Endodermal cell (in vitro differentiated cells): ENCODE measurements around the gene OXCT1. TPM values are rescaled to one million over a fixed set of nuclear protein-coding genes. Genes with fewer than 3 reads are reported as not detected.

ENCODE experiments used
- DNase-seq: peaks from one replicate; pipeline ENCODE4 v3.0.0-alpha.2; 2017
- H3K27ac ChIP-seq: 2 replicates; pipeline ENCODE4 v1.5.1; 2013; ENCODE audit warnings: mild to moderate bottlenecking, low read depth, low read length, moderate library complexity
- H3K27me3 ChIP-seq: 2 replicates; pipeline ENCODE4 v1.6.1; 2013; ENCODE audit warnings: mild to moderate bottlenecking, low read length, moderate library complexity; ENCODE audit not compliant: insufficient read depth, control insufficient read depth, poor library complexity, severe bottlenecking
- H3K36me3 ChIP-seq: 2 replicates; pipeline ENCODE4 v1.7.0; 2013; ENCODE audit warnings: mild to moderate bottlenecking, low read length, moderate library complexity; ENCODE audit not compliant: control insufficient read depth, insufficient read depth
- H3K4me1 ChIP-seq: one replicate; pipeline ENCODE4 v1.7.0; 2013; ENCODE audit warnings: low read length; ENCODE audit not compliant: control insufficient read depth, insufficient read depth
- H3K4me3 ChIP-seq: 2 replicates; pipeline ENCODE4 v1.5.1; 2013; ENCODE audit warnings: mild to moderate bottlenecking, low read length, moderate library complexity
- H3K9ac ChIP-seq: 2 replicates; pipeline ENCODE4 v1.6.1; 2013; ENCODE audit warnings: mild to moderate bottlenecking, low read length, moderate library complexity; ENCODE audit not compliant: poor library complexity, severe bottlenecking; ENCODE audit errors: extremely low read depth
- H3K9me3 ChIP-seq: 2 replicates; pipeline ENCODE4 v1.6.1; 2013; ENCODE audit warnings: mild to moderate bottlenecking, low read length, moderate library complexity; ENCODE audit not compliant: control insufficient read depth
- H3K27ac Mint-ChIP-seq: 2 replicates; pipeline ENCODE4 v1.8.0; 2020; ENCODE audit warnings: mixed read lengths
- H3K27me3 Mint-ChIP-seq: 2 replicates; pipeline ENCODE4 v1.8.0; 2021; ENCODE audit warnings: mild to moderate bottlenecking, mixed read lengths; ENCODE audit not compliant: insufficient read depth
- H3K36me3 Mint-ChIP-seq: 2 replicates; pipeline ENCODE4 v1.8.0; 2020; ENCODE audit warnings: low read depth, mixed read lengths
- H3K4me1 Mint-ChIP-seq: 2 replicates; pipeline ENCODE4 v1.8.0; 2020; ENCODE audit warnings: mixed read lengths
- H3K4me3 Mint-ChIP-seq: 2 replicates; pipeline ENCODE4 v1.8.0; 2020; ENCODE audit warnings: mild to moderate bottlenecking, moderate library complexity, mixed read lengths
- H3K9me3 Mint-ChIP-seq: 2 replicates; pipeline ENCODE4 v1.8.0; 2020; ENCODE audit warnings: mild to moderate bottlenecking, mixed read lengths
- CTCF ChIP-seq: fragments of 200-600 bp; sonication (generic); conservative IDR thresholded peaks from 2 replicates; pipeline ENCODE4 v1.5.0; 2021; ENCODE audit warnings: antibody characterized with exemption, mild to moderate bottlenecking
- WGBS, 2 experiments: methylation state at CpG; one replicate each; pipeline versions ENCODE4 v1.1.5 to v1.1.7; 2013; ENCODE audit warnings: missing lambda C conversion rate in 2 of 2, mixed read lengths in 1 of 2; ENCODE audit not compliant: insufficient coverage in 1 of 2, insufficient read length in 1 of 2; 5-methylcytosine and 5-hydroxymethylcytosine counted together
- total RNA-seq, 2 donors: library from RNA; stranded (reverse); fragmentation: NEBNext Ultra II Directional in 1 of 2; extraction: Animal tissue kit (Norgen Biotek cat#: 25700) in 1 of 2; gene quantifications; 2 replicates in 1 of 2; 3 replicates in 1 of 2; pipeline ENCODE4 v1.2.1, GENCODE V29; 2021

The OXCT1 gene
- total RNA-seq, 2 donors from 2014 or later, result 24.5 to 25.1 TPM

GRCh38 chr5:41883243-41883642, 13.0 kb upstream of the OXCT1 start:
- no peak overlapping the region for H3K4me3 ChIP-seq
- H3K4me3 Mint-ChIP-seq, result no peak overlapping the region
- H3K9me3 Mint-ChIP-seq, result peaks cover 27% of the 10 kb centered on the region
- TF ChIP-seq CTCF, result no peak
- no peak overlapping the region for H3K27ac ChIP-seq
- no peak overlapping the region for H3K27ac Mint-ChIP-seq
- WGBS, 2 experiments, result 79 to 80% methylated on average over 1 to 3 of the region's 3 CpGs
- H3K4me1 ChIP-seq, result peaks cover 3% of the 10 kb centered on the region
- DNase-seq, result no peak
- peaks cover 4% of the 10 kb centered on the region for H3K27me3 Mint-ChIP-seq
- no peak overlapping the region for H3K9ac ChIP-seq
- H3K36me3 ChIP-seq, result no peaks in the 10 kb centered on the region
- H3K36me3 Mint-ChIP-seq, result no peaks in the 10 kb centered on the region
- H3K9me3 ChIP-seq, result peaks cover 40% of the 10 kb centered on the region
- no peaks in the 10 kb centered on the region for H3K27me3 ChIP-seq
- H3K4me1 Mint-ChIP-seq, result peaks cover 13% of the 10 kb centered on the region

GRCh38 chr5:41882765-41883164, 12.5 kb upstream of the OXCT1 start:
- H3K27ac Mint-ChIP-seq, result no peak overlapping the region
- no peaks in the 10 kb centered on the region for H3K36me3 Mint-ChIP-seq
- peaks cover 16% of the 10 kb centered on the region for H3K4me1 Mint-ChIP-seq
- WGBS, 2 experiments, result 88 to 89% methylated on average over 5 of the region's 5 CpGs
- no peak overlapping the region for H3K4me3 Mint-ChIP-seq
- peaks cover 22% of the 10 kb centered on the region for H3K9me3 Mint-ChIP-seq
- DNase-seq, result no peak
- H3K27ac ChIP-seq, result no peak overlapping the region
- peaks cover 4% of the 10 kb centered on the region for H3K27me3 Mint-ChIP-seq
- H3K9me3 ChIP-seq, result peaks cover 38% of the 10 kb centered on the region
- peaks cover 3% of the 10 kb centered on the region for H3K4me1 ChIP-seq
- no peaks in the 10 kb centered on the region for H3K27me3 ChIP-seq
- TF ChIP-seq CTCF, result no peak
- H3K36me3 ChIP-seq, result no peaks in the 10 kb centered on the region
- H3K9ac ChIP-seq, result no peak overlapping the region
- no peak overlapping the region for H3K4me3 ChIP-seq

- Histone ChIP-seq H3K9me3 (peaks cover 29% of the 10 kb centered on the region), H3K36me3 (no peaks in the 10 kb centered on the region), H3K4me3 (peak overlapping the region; percentile 26), H3K4me1 (peaks cover 5% of the 10 kb centered on the region), H3K27me3 (no peaks in the 10 kb centered on the region), H3K27ac (no peak overlapping the region), H3K9ac (no peak overlapping the region)
- peaks cover 23% of the 10 kb centered on the region for H3K4me1 Mint-ChIP-seq
- no peaks in the 10 kb centered on the region for H3K36me3 Mint-ChIP-seq
- TF ChIP-seq CTCF, result no peak
- DNase-seq, result no peak
- no peak overlapping the region for H3K27ac Mint-ChIP-seq
- H3K9me3 Mint-ChIP-seq, result peaks cover 12% of the 10 kb centered on the region
- 76% methylated on average over 2 of the region's 3 CpGs; no CpG with 5 or more reads in 1 of the 2 experiments for WGBS, 2 experiments
- no peak overlapping the region for H3K4me3 Mint-ChIP-seq
- H3K27me3 Mint-ChIP-seq, result peaks cover 11% of the 10 kb centered on the region
These were observed 8.6 kb upstream of the OXCT1 start for GRCh38 chr5:41878643-41879478.
